Upper lobe of left lung (tissue), 4 donors: ENCODE results near the gene CBX7.

Experiments
- EP300 ChIP-seq, 4 donors: sonication (generic); formaldehyde crosslinking; IDR thresholded peaks; one replicate each; pipeline ENCODE4 v1.5.1; 2017; ENCODE audit warnings: antibody characterized with exemption in 4 of 4, control low read depth in 2 of 4
- POLR2A ChIP-seq, 4 donors: fragments of 450-650 bp; IDR thresholded peaks; one replicate each; pipeline ENCODE4 v1.5.1; 2016 to 2017; ENCODE audit warnings: antibody characterized with exemption in 4 of 4, mild to moderate bottlenecking in 2 of 4
- POLR2AphosphoS5 ChIP-seq, 2 donors: sonication (generic); formaldehyde crosslinking; IDR thresholded peaks; one replicate each; pipeline ENCODE4 v1.5.1; 2017; ENCODE audit warnings: antibody characterized with exemption in 2 of 2
- TF ChIP-seq, protein P1 (sequence below), 6 experiments: fragments of 450-650 bp in 4 of 6; fragments of 200-600 bp in 2 of 6; sonication (generic) in 2 of 6; IDR thresholded peaks; one replicate each; pipeline ENCODE4 v1.5.1; 2016 to 2019; ENCODE audit warnings: antibody characterized with exemption in 6 of 6

DNA sequence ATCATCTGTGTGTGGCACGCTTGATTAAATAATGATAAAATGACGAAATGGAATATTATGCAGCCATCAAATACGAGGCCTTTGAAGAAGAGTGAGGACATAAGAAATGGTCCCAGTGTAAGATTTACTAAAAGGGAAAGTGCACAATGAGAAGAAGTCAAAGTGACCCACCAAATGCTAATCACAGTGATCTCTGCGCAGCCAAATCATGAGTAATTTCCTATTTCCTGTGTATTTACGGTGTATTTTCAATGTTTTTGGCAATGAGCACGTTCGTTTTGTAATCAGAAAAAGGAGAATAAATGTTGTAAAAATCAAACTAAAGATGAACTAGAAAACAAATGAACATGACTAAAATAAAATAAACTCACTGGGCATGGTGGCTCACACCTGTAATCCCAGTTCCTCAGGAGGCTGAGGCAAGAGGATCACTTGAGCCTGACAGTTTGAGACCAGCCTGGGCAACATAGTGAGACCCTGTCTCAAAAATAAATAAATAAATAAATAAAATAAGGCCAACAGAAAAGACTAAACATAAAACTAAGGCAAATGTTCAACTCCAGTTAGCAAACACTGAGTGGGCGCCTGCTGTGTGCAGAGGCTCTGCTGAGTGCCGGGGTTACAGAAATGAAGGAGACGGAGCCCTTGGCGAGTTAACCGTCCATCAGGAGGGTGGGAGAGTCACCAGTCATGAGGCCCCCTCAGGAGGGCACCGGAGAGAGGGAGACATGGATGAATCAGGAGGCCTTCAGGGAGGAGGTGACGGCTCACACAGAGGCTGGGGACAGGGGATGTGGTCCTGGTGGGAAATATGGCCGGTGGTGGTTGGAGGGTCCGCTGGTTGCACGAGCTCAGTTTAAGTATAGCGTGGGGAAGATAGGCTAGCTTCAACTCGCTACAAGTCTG lies 26.0 kb upstream of the CBX7 start:
- TF ChIP-seq, protein P1, sequence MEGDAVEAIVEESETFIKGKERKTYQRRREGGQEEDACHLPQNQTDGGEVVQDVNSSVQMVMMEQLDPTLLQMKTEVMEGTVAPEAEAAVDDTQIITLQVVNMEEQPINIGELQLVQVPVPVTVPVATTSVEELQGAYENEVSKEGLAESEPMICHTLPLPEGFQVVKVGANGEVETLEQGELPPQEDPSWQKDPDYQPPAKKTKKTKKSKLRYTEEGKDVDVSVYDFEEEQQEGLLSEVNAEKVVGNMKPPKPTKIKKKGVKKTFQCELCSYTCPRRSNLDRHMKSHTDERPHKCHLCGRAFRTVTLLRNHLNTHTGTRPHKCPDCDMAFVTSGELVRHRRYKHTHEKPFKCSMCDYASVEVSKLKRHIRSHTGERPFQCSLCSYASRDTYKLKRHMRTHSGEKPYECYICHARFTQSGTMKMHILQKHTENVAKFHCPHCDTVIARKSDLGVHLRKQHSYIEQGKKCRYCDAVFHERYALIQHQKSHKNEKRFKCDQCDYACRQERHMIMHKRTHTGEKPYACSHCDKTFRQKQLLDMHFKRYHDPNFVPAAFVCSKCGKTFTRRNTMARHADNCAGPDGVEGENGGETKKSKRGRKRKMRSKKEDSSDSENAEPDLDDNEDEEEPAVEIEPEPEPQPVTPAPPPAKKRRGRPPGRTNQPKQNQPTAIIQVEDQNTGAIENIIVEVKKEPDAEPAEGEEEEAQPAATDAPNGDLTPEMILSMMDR (IDR thresholded peaks at IDR 0.05), result no peak
- TF ChIP-seq POLR2AphosphoS5 (IDR thresholded peaks at IDR 0.05) (peak in 1 of 2 donors; percentile 23), POLR2A (IDR thresholded peaks at IDR 0.05) (no peak), EP300 (IDR thresholded peaks at IDR 0.05) (peak in 1 of 4 donors; percentile 38)
